ENCODE measurements around the gene ARHGAP31.
"Not testable (repeated sequence)": the region's sequence is repeated elsewhere in the genome, so short reads cannot be mapped to it uniquely, and the experiment has no call there.

The ARHGAP31 gene

GRCh38 chr3:119356646-119357045 lies 62.5 kb downstream of the ARHGAP31 start:
- Histone ChIP-seq H3K4me1 (ENCODE audit: control insufficient read depth, insufficient read depth, low read length) (peaks cover 11% of the 10 kb centered on the region), H3K9me3 (replicated peaks; ENCODE audit: low read length) (no peaks in the 10 kb centered on the region), H3K9ac (ENCODE audit: low read depth, low read length) (no peak overlapping the region), H3K4me2 (ENCODE audit: low read length) (no peak overlapping the region), H3K36me3 (ENCODE audit: insufficient read depth, low read length) (peaks cover 4% of the 10 kb centered on the region), H3K4me3 (ENCODE audit: low read length) (no peak overlapping the region), H3K27me3 (ENCODE audit: control insufficient read depth, insufficient read depth, low read length) (no peaks in the 10 kb centered on the region)

DNA sequence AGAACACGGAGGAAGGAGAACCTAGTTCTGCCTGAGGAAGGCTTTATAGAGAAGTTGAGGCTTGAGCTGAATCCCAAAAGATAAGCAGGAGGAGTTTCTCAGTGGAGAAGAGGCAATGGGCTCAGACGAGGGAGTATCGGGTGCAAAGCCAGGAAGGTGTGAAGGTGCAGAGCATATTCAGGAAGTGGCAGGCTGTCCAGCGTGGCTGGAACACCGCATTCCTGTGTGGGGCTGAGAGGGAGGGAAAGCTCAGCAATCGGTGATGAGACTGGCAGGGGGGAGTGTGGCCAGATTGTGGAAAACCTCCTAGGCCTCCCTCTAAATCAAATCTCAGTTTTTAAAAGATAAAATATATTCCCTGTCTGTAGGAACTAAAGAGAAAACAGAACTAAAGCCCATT lies 63.0 kb downstream of the ARHGAP31 start:
- Histone ChIP-seq H3K4me1 (ENCODE audit: control insufficient read depth, insufficient read depth, low read length) (peaks cover 10% of the 10 kb centered on the region), H3K4me3 (ENCODE audit: low read length) (no peak overlapping the region), H3K9ac (ENCODE audit: low read depth, low read length) (no peak overlapping the region), H3K4me2 (ENCODE audit: low read length) (no peak overlapping the region), H3K27me3 (ENCODE audit: control insufficient read depth, insufficient read depth, low read length) (no peaks in the 10 kb centered on the region), H3K9me3 (replicated peaks; ENCODE audit: low read length) (no peaks in the 10 kb centered on the region), H3K36me3 (ENCODE audit: insufficient read depth, low read length) (peaks cover 4% of the 10 kb centered on the region)

DNA sequence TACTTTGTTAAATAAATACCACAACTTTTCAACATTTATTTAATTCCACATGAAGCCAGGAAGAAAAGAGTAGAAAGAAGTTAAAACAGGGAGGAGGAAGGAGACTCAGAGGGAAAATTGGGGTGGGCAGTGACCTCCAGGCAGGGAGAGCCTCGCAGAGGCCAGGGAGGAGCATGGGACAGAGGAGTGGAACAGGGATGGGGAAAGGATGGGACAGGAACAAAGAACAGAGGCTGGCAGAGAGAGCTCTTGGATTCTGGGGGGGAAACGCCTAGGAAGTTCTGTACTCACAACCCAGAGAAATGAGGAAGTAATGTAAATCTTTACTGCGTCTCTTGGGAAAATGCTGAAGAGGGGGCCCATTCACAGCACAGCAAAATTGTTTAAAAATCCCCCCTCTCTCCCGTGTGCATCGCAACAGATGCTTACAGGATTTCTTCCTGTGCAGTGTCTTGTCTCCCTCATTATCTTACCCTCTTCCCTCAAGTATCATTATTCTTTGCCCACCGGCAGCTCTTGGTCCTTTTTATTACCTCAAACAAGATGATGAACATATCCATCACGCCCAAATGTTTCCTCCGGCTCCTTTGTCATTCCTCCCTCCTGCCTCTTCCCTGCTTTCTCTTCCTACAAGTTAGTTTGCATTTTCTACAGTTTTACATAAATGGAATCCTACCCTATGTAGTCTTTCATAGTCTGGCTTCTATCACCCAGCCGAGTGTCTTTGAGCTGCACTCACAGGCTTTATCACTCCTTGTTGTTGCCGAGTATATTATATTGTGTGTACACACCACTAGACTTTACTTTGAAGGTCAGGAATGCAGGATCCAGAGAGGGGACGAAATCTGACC lies 65.5 kb downstream of the ARHGAP31 start:
- Histone ChIP-seq H3K27me3 (ENCODE audit: control insufficient read depth, insufficient read depth, low read length) (no peaks in the 10 kb centered on the region), H3K4me2 (ENCODE audit: low read length) (no peak overlapping the region), H3K4me3 (ENCODE audit: low read length) (no peak overlapping the region), H3K9me3 (replicated peaks; ENCODE audit: low read length) (no peaks in the 10 kb centered on the region), H3K36me3 (ENCODE audit: insufficient read depth, low read length) (peaks cover 4% of the 10 kb centered on the region), H3K4me1 (ENCODE audit: control insufficient read depth, insufficient read depth, low read length) (no peaks in the 10 kb centered on the region), H3K9ac (ENCODE audit: low read depth, low read length) (no peak overlapping the region)

DNA sequence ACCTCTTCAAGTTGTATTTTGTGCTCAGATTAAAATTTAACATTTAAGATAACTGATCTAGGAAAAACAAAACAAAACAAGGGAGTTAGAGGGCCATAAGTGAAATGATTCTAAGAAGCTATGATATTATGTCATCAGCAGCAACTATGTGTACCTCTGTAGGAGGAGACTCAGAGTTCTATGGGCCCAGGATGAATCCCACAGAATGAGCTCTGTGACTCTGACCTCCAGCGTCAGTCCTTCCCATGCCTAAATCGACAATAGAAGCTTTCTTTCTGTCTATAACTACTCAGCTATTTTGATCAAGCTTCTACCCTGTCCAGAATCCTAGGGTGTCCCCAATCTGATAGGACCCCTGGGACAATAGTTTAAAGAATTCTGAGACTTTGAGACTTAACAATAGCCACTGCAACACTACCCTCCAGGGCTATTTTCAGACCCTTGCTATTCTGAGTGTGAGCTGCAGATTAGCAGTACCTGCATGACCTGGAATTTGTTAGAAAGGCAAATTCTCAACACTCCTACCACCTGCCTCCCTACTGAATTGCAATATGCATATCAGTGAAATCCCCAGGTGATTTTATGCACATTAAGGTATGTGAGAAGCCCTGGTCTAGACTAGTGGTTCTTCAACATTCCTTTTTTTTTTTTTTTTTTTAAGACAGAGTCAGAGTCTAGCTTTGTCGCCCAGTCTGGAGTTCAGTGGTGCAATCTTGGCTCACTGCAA lies 66.7 kb downstream of the ARHGAP31 start:
- H3K9ac ChIP-seq (ENCODE audit: low read depth, low read length): no peak overlapping the region
- peaks cover 8% of the 10 kb centered on the region for H3K36me3 ChIP-seq (ENCODE audit: insufficient read depth, low read length)
- H3K4me2 ChIP-seq (ENCODE audit: low read length): no peak overlapping the region
- no peaks in the 10 kb centered on the region for H3K27me3 ChIP-seq (ENCODE audit: control insufficient read depth, insufficient read depth, low read length)
- no peaks in the 10 kb centered on the region for H3K4me1 ChIP-seq (ENCODE audit: control insufficient read depth, insufficient read depth, low read length)
- no peaks in the 10 kb centered on the region for H3K9me3 ChIP-seq (replicated peaks; ENCODE audit: low read length)
- no peak overlapping the region for H3K4me3 ChIP-seq (ENCODE audit: low read length)

- Histone ChIP-seq H3K4me2 (ENCODE audit: low read length) (no peak overlapping the region), H3K9ac (ENCODE audit: low read depth, low read length) (no peak overlapping the region), H3K27me3 (ENCODE audit: control insufficient read depth, insufficient read depth, low read length) (no peaks in the 10 kb centered on the region), H3K9me3 (replicated peaks; ENCODE audit: low read length) (no peaks in the 10 kb centered on the region), H3K4me3 (ENCODE audit: low read length) (no peak overlapping the region), H3K36me3 (ENCODE audit: insufficient read depth, low read length) (peaks cover 8% of the 10 kb centered on the region), H3K4me1 (ENCODE audit: control insufficient read depth, insufficient read depth, low read length) (no peaks in the 10 kb centered on the region)
These were observed 67.8 kb downstream of the ARHGAP31 start for GRCh38 chr3:119362010-119362409.

DNA sequence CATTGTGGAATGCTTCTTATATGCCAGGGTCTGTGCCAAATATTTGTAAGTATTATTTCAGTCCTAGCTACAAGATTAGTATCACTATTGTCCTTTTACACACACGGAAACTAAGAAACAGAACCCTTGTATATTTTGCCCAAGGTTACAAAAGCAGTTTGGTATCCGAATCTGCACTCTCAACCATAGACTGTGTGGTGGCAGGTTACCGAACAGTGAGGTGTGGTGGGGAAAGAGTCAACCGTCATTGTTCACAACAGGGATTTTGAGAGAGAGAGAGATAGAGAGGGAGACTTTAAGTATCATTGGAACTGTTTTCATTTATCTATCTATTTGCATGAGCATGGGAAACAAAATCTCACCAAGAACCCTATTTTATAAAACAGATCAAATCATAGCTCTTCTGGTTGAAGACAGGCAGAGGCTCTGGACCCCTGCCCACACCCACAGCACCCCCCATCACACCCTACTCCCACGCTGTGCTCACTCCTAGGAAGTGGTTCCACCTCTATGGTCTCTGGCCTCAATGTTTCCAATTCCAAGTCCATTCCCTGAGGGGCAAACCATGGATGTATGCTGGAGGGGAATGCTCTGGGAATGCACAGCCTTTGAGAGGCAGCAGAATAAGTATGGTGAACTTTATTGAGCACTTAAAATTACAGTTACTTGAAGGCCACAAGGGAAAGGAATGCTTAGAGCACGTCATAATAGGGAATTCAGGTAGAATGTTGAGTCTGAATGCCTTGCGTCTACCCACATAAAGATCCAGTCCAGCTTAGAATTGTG lies 69.0 kb downstream of the ARHGAP31 start:
- Histone ChIP-seq H3K4me3 (ENCODE audit: low read length) (no peak overlapping the region), H3K4me1 (ENCODE audit: control insufficient read depth, insufficient read depth, low read length) (no peaks in the 10 kb centered on the region), H3K27me3 (ENCODE audit: control insufficient read depth, insufficient read depth, low read length) (no peaks in the 10 kb centered on the region), H3K9ac (ENCODE audit: low read depth, low read length) (no peak overlapping the region), H3K4me2 (ENCODE audit: low read length) (no peak overlapping the region), H3K9me3 (replicated peaks; ENCODE audit: low read length) (no peaks in the 10 kb centered on the region), H3K36me3 (ENCODE audit: insufficient read depth, low read length) (peaks cover 11% of the 10 kb centered on the region)

GRCh38 chr3:119364401-119364800 lies 70.2 kb downstream of the ARHGAP31 start:
- Histone ChIP-seq H3K27me3 (ENCODE audit: control insufficient read depth, insufficient read depth, low read length) (no peaks in the 10 kb centered on the region), H3K4me1 (ENCODE audit: control insufficient read depth, insufficient read depth, low read length) (no peaks in the 10 kb centered on the region), H3K36me3 (ENCODE audit: insufficient read depth, low read length) (peaks cover 15% of the 10 kb centered on the region), H3K4me3 (ENCODE audit: low read length) (no peak overlapping the region), H3K9ac (ENCODE audit: low read depth, low read length) (no peak overlapping the region), H3K9me3 (replicated peaks; ENCODE audit: low read length) (no peaks in the 10 kb centered on the region), H3K4me2 (ENCODE audit: low read length) (no peak overlapping the region)

- Histone ChIP-seq H3K4me3 (ENCODE audit: low read length) (no peak overlapping the region), H3K27me3 (ENCODE audit: control insufficient read depth, insufficient read depth, low read length) (no peaks in the 10 kb centered on the region), H3K36me3 (ENCODE audit: insufficient read depth, low read length) (peaks cover 12% of the 10 kb centered on the region), H3K4me2 (ENCODE audit: low read length) (no peak overlapping the region), H3K9me3 (replicated peaks; ENCODE audit: low read length) (no peaks in the 10 kb centered on the region), H3K9ac (ENCODE audit: low read depth, low read length) (no peak overlapping the region), H3K4me1 (ENCODE audit: control insufficient read depth, insufficient read depth, low read length) (no peaks in the 10 kb centered on the region)
These were observed 71.2 kb downstream of the ARHGAP31 start for GRCh38 chr3:119365418-119365817.

DNA sequence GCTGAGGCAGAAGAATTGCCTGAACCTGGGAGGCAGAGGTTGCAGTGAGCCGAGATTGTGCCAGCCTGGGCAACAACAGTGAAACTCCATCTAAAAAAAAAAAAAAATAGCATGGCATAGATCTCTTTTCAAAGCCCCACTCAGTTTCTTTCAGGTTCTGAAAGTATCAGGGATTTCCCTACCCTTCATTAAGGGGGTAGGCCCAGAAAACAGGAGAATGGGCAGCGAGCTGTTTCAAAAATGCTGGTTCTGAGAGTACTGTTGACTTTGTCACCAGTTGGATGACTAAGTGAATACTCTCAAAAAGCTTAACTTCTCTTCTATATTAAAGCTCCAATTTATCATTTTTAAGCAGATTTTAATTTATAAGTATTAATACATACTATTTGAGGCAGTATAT lies 72.8 kb downstream of the ARHGAP31 start:
- H3K9me3 ChIP-seq (replicated peaks; ENCODE audit: low read length): no peaks in the 10 kb centered on the region
- H3K9ac ChIP-seq (ENCODE audit: low read depth, low read length): no peak overlapping the region
- no peaks in the 10 kb centered on the region for H3K4me1 ChIP-seq (ENCODE audit: control insufficient read depth, insufficient read depth, low read length)
- H3K36me3 ChIP-seq (ENCODE audit: insufficient read depth, low read length): peaks cover 12% of the 10 kb centered on the region
- no peak overlapping the region for H3K4me2 ChIP-seq (ENCODE audit: low read length)
- H3K27me3 ChIP-seq (ENCODE audit: control insufficient read depth, insufficient read depth, low read length): no peaks in the 10 kb centered on the region
- no peak overlapping the region for H3K4me3 ChIP-seq (ENCODE audit: low read length)

DNA sequence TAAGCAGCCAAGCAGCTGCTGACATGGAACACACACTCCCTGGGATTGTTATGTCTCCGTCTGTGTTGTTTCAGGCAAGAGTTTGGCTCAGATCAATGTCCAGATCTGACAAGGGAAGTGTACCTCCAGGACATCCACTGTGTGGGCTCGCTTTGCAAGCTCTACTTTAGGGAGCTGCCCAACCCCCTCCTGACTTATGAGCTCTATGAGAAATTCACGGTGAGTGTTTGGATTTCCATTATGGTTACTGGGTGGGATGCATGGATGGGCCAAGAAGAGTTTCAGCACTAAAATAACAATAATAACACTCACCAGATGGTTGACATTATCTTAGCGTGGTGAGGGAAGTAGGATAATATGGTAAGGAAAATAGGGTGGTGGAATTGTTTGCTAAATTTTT lies 74.1 kb downstream of the ARHGAP31 start:
- H3K4me2 ChIP-seq (ENCODE audit: low read length): no peak overlapping the region
- no peaks in the 10 kb centered on the region for H3K4me1 ChIP-seq (ENCODE audit: control insufficient read depth, insufficient read depth, low read length)
- H3K4me3 ChIP-seq (ENCODE audit: low read length): no peak overlapping the region
- no peaks in the 10 kb centered on the region for H3K9me3 ChIP-seq (replicated peaks; ENCODE audit: low read length)
- no peak overlapping the region for H3K9ac ChIP-seq (ENCODE audit: low read depth, low read length)
- peaks cover 12% of the 10 kb centered on the region for H3K36me3 ChIP-seq (ENCODE audit: insufficient read depth, low read length)
- no peaks in the 10 kb centered on the region for H3K27me3 ChIP-seq (ENCODE audit: control insufficient read depth, insufficient read depth, low read length)

DNA sequence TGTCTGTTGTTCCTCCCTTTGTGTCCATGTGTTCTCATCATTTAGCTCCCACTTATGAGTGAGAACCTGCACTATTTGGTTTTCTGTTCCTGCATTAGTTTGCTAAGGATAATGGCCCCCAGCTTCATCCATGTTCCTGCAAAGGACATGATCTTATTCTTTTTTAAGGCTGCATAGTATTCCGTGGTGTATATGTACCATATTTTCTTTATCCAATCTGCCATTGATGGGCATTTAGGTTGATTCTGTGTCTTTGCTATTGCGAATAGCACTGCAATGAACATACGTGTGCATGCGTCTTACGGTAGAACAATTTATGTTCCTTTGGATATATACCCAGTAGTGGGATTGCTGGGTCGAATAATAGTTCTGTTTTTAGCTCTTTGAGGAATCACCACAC lies 77.6 kb downstream of the ARHGAP31 start:
- not testable (repeated sequence) for H3K4me3 ChIP-seq (ENCODE audit: low read length); H3K4me1 ChIP-seq (ENCODE audit: control insufficient read depth, insufficient read depth, low read length); H3K9me3 ChIP-seq (replicated peaks; ENCODE audit: low read length); H3K9ac ChIP-seq (ENCODE audit: low read depth, low read length); H3K4me2 ChIP-seq (ENCODE audit: low read length); H3K27me3 ChIP-seq (ENCODE audit: control insufficient read depth, insufficient read depth, low read length); H3K36me3 ChIP-seq (ENCODE audit: insufficient read depth, low read length)
